Measurements from ENCODE around the gene RICTOR. TPM values are rescaled to one million over a fixed set of nuclear protein-coding genes. Genes with fewer than 3 reads are reported as not detected.

RICTOR gene
- total and polyA plus RNA-seq, 4 donors = 3.9 to 69.5 (median 31.7) TPM

- intact Hi-C loops (cut with DNase I) = no loop called here
- no peaks in the 10 kb centered on the region for H3K9me3 ChIP-seq (ENCODE audit: control insufficient read depth, low read length)
- H3K27ac ChIP-seq (ENCODE audit: low read depth in 1 of 2, low read length in 2 of 2) = no peak overlapping the region
- peaks cover 2 to 3% of the 10 kb centered on the region in 2 donors for H3K36me3 ChIP-seq (ENCODE audit: control insufficient read depth in 1 of 2, insufficient read depth in 2 of 2, low read length in 1 of 2)
- H3K4me1 ChIP-seq (ENCODE audit: control insufficient read depth in 1 of 2, insufficient read depth in 2 of 2, low read length in 2 of 2) = no peaks in the 10 kb centered on the region
- no peaks in the 10 kb centered on the region for H3K27me3 ChIP-seq (ENCODE audit: control insufficient read depth in 1 of 2, insufficient read depth in 2 of 2, low read length in 1 of 2)
- WGBS, 2 donors = 10% methylated on average over 1 of the region's 1 CpG
- DNase-seq (no peak), ATAC-seq (ENCODE audit: low FRiP score) (no peak)
- no peak overlapping the region for H3K4me3 ChIP-seq (ENCODE audit: low read length in 2 of 2)
Measured at GRCh38 chr5:38938424-38938823, 135.8 kb downstream of the RICTOR start.

DNA sequence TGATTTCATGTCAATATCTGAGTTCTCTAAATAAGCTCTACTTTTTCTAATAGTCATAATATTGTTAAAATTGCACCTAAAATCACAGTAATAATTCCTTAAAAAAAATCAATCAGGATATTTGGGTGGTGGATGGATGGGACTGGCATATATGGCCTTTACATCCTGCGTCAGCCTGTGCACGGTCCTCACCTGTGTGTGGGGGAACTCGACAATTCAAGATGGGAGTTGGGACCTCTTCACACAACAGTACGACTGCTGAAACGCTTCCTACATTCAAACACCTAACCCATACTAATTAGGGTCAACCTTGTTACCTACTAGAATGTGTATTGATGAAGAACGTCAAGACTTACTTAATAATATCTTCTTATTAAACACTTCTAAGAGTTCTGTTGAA is 137.9 kb downstream of the RICTOR start:
- no peaks in the 10 kb centered on the region for H3K9me3 ChIP-seq (ENCODE audit: control insufficient read depth, low read length)
- 94% methylated on average over 6 of the region's 6 CpGs for WGBS, 2 donors
- H3K36me3 ChIP-seq (ENCODE audit: control insufficient read depth in 1 of 2, insufficient read depth in 2 of 2, low read length in 1 of 2) = peaks cover 3 to 4% of the 10 kb centered on the region in 2 donors
- DNase-seq (no peak), ATAC-seq (ENCODE audit: low FRiP score) (no peak)
- intact Hi-C loops (cut with DNase I) = no loop called here
- no peaks in the 10 kb centered on the region for H3K27me3 ChIP-seq (ENCODE audit: control insufficient read depth in 1 of 2, insufficient read depth in 2 of 2, low read length in 1 of 2)
- no peak overlapping the region for H3K27ac ChIP-seq (ENCODE audit: low read depth in 1 of 2, low read length in 2 of 2)
- no peak overlapping the region for H3K4me3 ChIP-seq (ENCODE audit: low read length in 2 of 2)
- H3K4me1 ChIP-seq (ENCODE audit: control insufficient read depth in 1 of 2, insufficient read depth in 2 of 2, low read length in 2 of 2) = no peaks in the 10 kb centered on the region

GRCh38 chr5:38935437-38935836 is 138.8 kb downstream of the RICTOR start:
- peaks cover 3 to 4% of the 10 kb centered on the region in 2 donors for H3K36me3 ChIP-seq (ENCODE audit: control insufficient read depth in 1 of 2, insufficient read depth in 2 of 2, low read length in 1 of 2)
- ATAC-seq (ENCODE audit: low FRiP score) = no peak
- 53 to 95% methylated on average over 1 of the region's 1 CpG for WGBS, 2 donors
- no peaks in the 10 kb centered on the region for H3K4me1 ChIP-seq (ENCODE audit: control insufficient read depth in 1 of 2, insufficient read depth in 2 of 2, low read length in 2 of 2)
- no peak for DNase-seq
- no peaks in the 10 kb centered on the region for H3K9me3 ChIP-seq (ENCODE audit: control insufficient read depth, low read length)
- no peak overlapping the region for H3K4me3 ChIP-seq (ENCODE audit: low read length in 2 of 2)
- intact Hi-C loops (cut with DNase I) = no loop called here
- no peaks in the 10 kb centered on the region for H3K27me3 ChIP-seq (ENCODE audit: control insufficient read depth in 1 of 2, insufficient read depth in 2 of 2, low read length in 1 of 2)
- H3K27ac ChIP-seq (ENCODE audit: low read depth in 1 of 2, low read length in 2 of 2) = no peak overlapping the region

DNA sequence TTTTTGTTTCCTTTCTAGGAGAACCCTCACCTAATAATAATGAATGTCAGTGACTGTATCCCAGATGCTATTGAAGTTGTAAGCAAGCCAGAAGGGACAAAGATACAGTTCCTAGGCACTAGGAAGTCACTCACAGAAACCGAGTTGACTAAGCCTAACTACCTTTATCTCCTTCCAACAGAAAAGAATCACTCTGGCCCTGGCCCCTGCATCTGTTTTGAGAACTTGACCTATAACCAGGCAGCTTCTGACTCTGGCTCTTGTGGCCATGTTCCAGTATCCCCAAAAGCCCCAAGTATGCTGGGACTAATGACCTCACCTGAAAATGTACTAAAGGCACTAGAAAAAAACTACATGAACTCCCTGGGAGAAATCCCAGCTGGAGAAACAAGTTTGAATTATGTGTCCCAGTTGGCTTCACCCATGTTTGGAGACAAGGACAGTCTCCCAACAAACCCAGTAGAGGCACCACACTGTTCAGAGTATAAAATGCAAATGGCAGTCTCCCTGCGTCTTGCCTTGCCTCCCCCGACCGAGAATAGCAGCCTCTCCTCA is 141.3 kb downstream of the RICTOR start:
- intact Hi-C loops (cut with DNase I) = no loop called here
- 80 to 81% methylated on average over 4 of the region's 4 CpGs for WGBS, 2 donors
- ATAC-seq (ENCODE audit: low FRiP score) = no peak
- Histone ChIP-seq H3K4me1 (ENCODE audit: control insufficient read depth in 1 of 2, insufficient read depth in 2 of 2, low read length in 2 of 2) (no peaks in the 10 kb centered on the region), H3K9me3 (ENCODE audit: control insufficient read depth, low read length) (no peaks in the 10 kb centered on the region), H3K4me3 (ENCODE audit: low read length in 2 of 2) (no peak overlapping the region), H3K36me3 (ENCODE audit: control insufficient read depth in 1 of 2, insufficient read depth in 2 of 2, low read length in 1 of 2) (peaks cover 3 to 4% of the 10 kb centered on the region in 2 donors), H3K27ac (ENCODE audit: low read depth in 1 of 2, low read length in 2 of 2) (peak overlapping the region in 1 of 2 donors; percentile 15), H3K27me3 (ENCODE audit: control insufficient read depth in 1 of 2, insufficient read depth in 2 of 2, low read length in 1 of 2) (no peaks in the 10 kb centered on the region)
- DNase-seq = no peak

DNA sequence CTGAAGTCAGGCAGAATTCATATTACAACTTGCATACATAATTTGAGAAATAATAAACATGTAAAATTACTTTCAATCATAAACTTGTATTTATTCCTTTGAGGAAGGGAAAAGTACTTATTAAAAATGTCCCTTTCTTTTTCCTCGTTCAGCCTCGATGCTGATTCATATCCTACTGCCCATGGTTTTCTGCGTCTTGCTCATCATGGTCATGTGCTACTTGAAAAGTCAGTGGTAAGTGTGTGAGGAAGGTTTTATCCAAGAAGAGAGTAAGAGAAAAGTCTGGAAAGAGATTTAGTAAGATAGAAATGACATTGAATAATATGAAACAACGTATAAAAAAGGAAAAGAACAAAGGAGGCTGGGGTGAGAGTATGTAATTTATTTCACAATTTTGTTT is 142.5 kb downstream of the RICTOR start:
- Histone ChIP-seq H3K27ac (ENCODE audit: low read depth in 1 of 2, low read length in 2 of 2) (no peak overlapping the region), H3K9me3 (ENCODE audit: control insufficient read depth, low read length) (no peaks in the 10 kb centered on the region), H3K4me1 (ENCODE audit: control insufficient read depth in 1 of 2, insufficient read depth in 2 of 2, low read length in 2 of 2) (no peaks in the 10 kb centered on the region), H3K36me3 (ENCODE audit: control insufficient read depth in 1 of 2, insufficient read depth in 2 of 2, low read length in 1 of 2) (peaks cover 4 to 6% of the 10 kb centered on the region in 2 donors), H3K27me3 (ENCODE audit: control insufficient read depth in 1 of 2, insufficient read depth in 2 of 2, low read length in 1 of 2) (no peaks in the 10 kb centered on the region), H3K4me3 (ENCODE audit: low read length in 2 of 2) (no peak overlapping the region)
- DNase-seq (no peak), ATAC-seq (ENCODE audit: low FRiP score) (no peak)
- 87 to 88% methylated on average over 4 of the region's 4 CpGs for WGBS, 2 donors
- intact Hi-C loops (cut with DNase I) = no loop called here

- H3K36me3 ChIP-seq (ENCODE audit: control insufficient read depth in 1 of 2, insufficient read depth in 2 of 2, low read length in 1 of 2) = peaks cover 6 to 7% of the 10 kb centered on the region in 2 donors
- H3K27me3 ChIP-seq (ENCODE audit: control insufficient read depth in 1 of 2, insufficient read depth in 2 of 2, low read length in 1 of 2) = no peaks in the 10 kb centered on the region
- no peak overlapping the region for H3K27ac ChIP-seq (ENCODE audit: low read depth in 1 of 2, low read length in 2 of 2)
- 33 to 39% methylated on average over 2 of the region's 2 CpGs for WGBS, 2 donors
- H3K4me3 ChIP-seq (ENCODE audit: low read length in 2 of 2) = no peak overlapping the region
- H3K9me3 ChIP-seq (ENCODE audit: control insufficient read depth, low read length) = no peaks in the 10 kb centered on the region
- intact Hi-C loops (cut with DNase I) = no loop called here
- ATAC-seq (ENCODE audit: low FRiP score) (no peak), DNase-seq (no peak)
- peaks cover 0 to 2% of the 10 kb centered on the region in 2 donors for H3K4me1 ChIP-seq (ENCODE audit: control insufficient read depth in 1 of 2, insufficient read depth in 2 of 2, low read length in 2 of 2)
Measured at GRCh38 chr5:38929838-38930237, 144.4 kb downstream of the RICTOR start.

DNA sequence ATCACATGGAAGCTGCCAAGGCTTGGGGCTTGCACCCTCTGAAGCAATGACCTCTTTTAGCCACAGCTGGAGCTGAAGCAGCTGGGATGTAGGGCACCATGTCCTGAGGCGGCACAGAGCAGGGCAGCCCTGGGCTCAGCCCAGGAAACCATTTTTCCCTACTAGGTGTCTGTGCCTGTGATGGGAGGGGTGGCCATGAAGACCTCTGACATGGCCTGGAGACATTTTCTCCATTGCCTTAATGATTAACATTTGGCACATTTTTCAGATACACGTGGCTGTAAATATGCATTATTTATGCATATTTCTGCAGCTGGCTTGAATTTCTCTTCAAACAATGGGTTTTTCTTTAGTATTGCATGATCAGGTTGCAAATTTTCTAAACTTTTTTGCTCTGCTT is 146.7 kb downstream of the RICTOR start:
- DNase-seq = no peak
- H3K4me1 ChIP-seq (ENCODE audit: control insufficient read depth in 1 of 2, insufficient read depth in 2 of 2, low read length in 2 of 2) = peaks cover 4 to 7% of the 10 kb centered on the region in 2 donors
- no peak overlapping the region for H3K4me3 ChIP-seq (ENCODE audit: low read length in 2 of 2)
- H3K27ac ChIP-seq (ENCODE audit: low read depth in 1 of 2, low read length in 2 of 2) = no peak overlapping the region
- peaks cover 3% of the 10 kb centered on the region in 2 donors for H3K36me3 ChIP-seq (ENCODE audit: control insufficient read depth in 1 of 2, insufficient read depth in 2 of 2, low read length in 1 of 2)
- intact Hi-C loops (cut with DNase I) = no loop called here
- no peak for ATAC-seq (ENCODE audit: low FRiP score)
- WGBS, 2 donors = 91 to 94% methylated on average over 2 of the region's 2 CpGs
- no peaks in the 10 kb centered on the region for H3K9me3 ChIP-seq (ENCODE audit: control insufficient read depth, low read length)
- H3K27me3 ChIP-seq (ENCODE audit: control insufficient read depth in 1 of 2, insufficient read depth in 2 of 2, low read length in 1 of 2) = no peaks in the 10 kb centered on the region

GRCh38 chr5:38926121-38926520 is 148.1 kb downstream of the RICTOR start:
- WGBS, 2 donors = 82 to 86% methylated on average over 3 of the region's 3 CpGs
- H3K9me3 ChIP-seq (ENCODE audit: control insufficient read depth, low read length) = no peaks in the 10 kb centered on the region
- no peak overlapping the region for H3K27ac ChIP-seq (ENCODE audit: low read depth in 1 of 2, low read length in 2 of 2)
- intact Hi-C loops (cut with DNase I) = no loop called here
- H3K4me1 ChIP-seq (ENCODE audit: control insufficient read depth in 1 of 2, insufficient read depth in 2 of 2, low read length in 2 of 2) = peaks cover 4 to 7% of the 10 kb centered on the region in 2 donors
- H3K27me3 ChIP-seq (ENCODE audit: control insufficient read depth in 1 of 2, insufficient read depth in 2 of 2, low read length in 1 of 2) = no peaks in the 10 kb centered on the region
- H3K36me3 ChIP-seq (ENCODE audit: control insufficient read depth in 1 of 2, insufficient read depth in 2 of 2, low read length in 1 of 2) = peaks cover 3% of the 10 kb centered on the region in 2 donors
- no peak for ATAC-seq (ENCODE audit: low FRiP score)
- DNase-seq = no peak
- H3K4me3 ChIP-seq (ENCODE audit: low read length in 2 of 2) = no peak overlapping the region

- intact Hi-C loops (cut with DNase I) = no loop called here
- peak; percentile 66 for ATAC-seq (ENCODE audit: low FRiP score)
- peak overlapping the region in 1 of 2 donors; percentile 67 for H3K27ac ChIP-seq (ENCODE audit: low read depth in 1 of 2, low read length in 2 of 2)
Measured at GRCh38 chr5:38925154-38925925, 148.9 kb downstream of the RICTOR start.

More at GRCh38 chr5:38925154-38925925, 148.9 kb downstream of the RICTOR start:
- H3K9me3 ChIP-seq (ENCODE audit: control insufficient read depth, low read length) = no peaks in the 10 kb centered on the region
- peaks cover 3% of the 10 kb centered on the region in 2 donors for H3K36me3 ChIP-seq (ENCODE audit: control insufficient read depth in 1 of 2, insufficient read depth in 2 of 2, low read length in 1 of 2)
- 64% methylated on average over 6 of the region's 6 CpGs for WGBS, 2 donors
- H3K4me1 ChIP-seq (ENCODE audit: control insufficient read depth in 1 of 2, insufficient read depth in 2 of 2, low read length in 2 of 2) = peaks cover 4 to 7% of the 10 kb centered on the region in 2 donors
- H3K27me3 ChIP-seq (ENCODE audit: control insufficient read depth in 1 of 2, insufficient read depth in 2 of 2, low read length in 1 of 2) = no peaks in the 10 kb centered on the region
- H3K4me3 ChIP-seq (ENCODE audit: low read length in 2 of 2) = no peak overlapping the region
- no peak for DNase-seq

Data from aorta (tissue), 5 donors.